ENCODE data around the gene SPATA16. TPM values are rescaled to one million over a fixed set of nuclear protein-coding genes. Genes with fewer than 3 reads are reported as not detected.
"Not testable (repeated sequence)": the region's sequence is repeated elsewhere in the genome, so short reads cannot be mapped to it uniquely, and the experiment has no call there.

The SPATA16 gene
- total RNA-seq, 2 experiments from 2014 or later = not detected

DNA sequence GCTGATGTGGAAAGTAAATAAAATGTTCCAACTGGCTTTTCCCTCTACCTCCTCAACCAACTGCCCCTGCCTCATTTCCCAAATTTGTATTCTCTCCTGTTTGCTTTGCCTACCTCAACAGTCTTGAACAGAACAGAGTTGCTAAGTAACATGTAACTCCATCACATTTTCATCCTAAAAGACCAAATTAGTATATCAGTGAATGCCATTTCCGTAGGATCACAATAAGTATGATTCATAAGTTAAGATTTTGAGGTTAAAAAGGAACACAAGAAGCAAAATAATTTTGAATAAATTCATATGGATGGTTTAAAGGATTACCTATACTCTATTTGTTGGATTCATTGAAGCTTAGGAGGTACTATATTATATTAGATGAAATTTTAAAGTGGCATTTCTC, 235.6 kb downstream of the SPATA16 start:
- ChIA-PET CTCF (no interaction called here), POLR2A (no interaction called here)

DNA sequence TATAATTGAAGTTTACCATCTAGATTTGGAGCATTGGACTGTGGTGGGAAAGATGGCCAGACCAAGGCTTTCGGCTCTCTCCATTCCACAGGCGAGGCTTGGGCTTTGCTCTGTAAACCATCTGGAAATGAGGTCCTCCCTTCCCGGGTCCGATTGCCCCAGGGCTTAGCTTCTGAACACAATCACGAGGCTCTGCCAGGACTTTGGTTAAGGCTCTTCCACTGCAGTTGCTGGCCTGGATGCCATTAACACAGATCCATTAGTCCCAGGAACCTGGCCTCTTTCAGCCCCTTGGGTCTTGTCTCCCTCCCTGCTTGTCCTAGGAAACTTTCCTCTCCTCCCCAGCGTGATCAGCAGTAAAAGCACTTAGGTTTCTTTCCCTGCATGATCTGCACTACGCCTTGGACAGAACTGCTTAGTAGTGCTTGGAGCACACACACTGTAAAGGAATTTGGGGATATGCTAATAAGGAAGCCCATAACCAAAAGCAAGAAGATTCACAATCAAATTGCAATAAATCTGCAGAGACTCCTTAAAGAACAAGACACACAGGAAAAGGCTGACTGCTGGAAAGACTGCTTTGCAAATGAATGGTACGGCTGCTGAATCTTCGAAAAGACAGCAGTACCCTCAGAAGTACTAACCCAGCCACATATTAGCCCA, 236.2 kb downstream of the SPATA16 start:
- ChIA-PET CTCF (no interaction called here), POLR2A (no interaction called here)

DNA sequence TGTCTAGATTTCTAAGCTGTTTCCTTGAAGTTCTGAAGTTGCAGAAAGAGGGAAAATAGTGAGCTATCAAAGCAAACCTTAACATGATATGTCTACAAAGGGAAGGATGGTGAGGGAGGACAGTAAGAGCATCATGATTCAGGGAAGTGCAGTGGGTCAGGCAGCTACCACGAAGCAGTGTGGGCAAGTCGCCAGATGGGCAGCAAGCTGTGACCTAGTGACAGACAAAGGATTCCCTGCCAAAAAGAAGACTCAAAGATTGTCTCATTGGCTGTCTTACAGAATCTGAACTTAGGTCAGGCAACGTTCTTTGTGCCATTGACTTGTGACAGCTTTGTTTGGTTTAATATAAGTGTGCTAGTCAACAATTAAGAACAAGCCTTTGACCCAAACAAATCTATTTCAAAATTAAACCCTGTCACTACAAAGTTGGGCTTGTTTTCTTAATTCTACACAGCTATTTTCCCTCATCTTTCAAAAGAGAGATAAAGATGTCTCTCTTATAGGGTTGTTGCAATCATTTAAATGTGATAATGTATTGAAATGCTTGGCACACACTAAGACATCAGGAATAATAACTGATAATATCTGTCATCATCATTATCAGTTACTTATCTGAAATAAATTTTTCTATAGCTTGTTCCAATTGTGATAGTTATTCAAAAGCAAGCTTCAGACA, 237.3 kb downstream of the SPATA16 start:
- ChIA-PET CTCF (no interaction called here), POLR2A (no interaction called here)

DNA sequence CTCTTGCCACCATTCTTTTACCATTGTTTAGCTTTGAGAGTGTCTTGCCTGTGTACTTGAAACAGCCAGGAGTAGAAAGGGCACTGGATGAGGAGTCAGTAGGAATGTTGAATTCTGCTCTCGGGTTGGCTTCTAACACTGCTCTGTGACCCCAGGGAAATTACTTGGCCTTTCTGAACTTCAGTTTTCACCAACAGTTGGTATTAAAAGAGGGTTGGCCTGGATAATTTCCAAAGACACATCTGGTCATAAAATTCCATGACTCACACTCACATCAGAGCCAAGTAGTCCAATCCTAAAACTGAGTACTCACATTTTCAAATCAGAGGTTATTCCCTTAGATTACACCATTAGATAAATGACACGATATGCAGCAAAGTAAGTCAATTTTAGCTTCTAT, 248.9 kb downstream of the SPATA16 start:
- CTCF ChIA-PET = no interaction called here
- POLR2A ChIA-PET = no interaction called here

DNA sequence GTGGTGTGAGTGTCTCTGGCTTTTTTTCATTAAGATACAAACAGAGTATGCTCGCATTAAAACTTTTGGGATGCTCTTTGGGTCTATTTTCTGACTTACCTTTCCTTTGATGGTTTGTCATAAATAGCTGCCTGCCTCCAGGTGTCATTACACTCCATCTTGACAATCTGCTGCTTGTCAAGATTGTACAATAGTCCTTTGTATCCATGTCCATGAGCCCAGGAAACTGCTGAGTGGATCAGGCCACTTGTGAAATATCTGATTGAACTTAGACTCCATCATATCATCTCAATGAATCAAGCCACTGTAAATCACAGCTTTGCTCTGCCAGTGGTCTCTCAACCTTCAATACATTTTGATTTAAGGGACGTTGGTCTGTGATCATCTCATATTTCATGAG, 255.3 kb downstream of the SPATA16 start:
- ChIA-PET POLR2A (no interaction called here), CTCF (no interaction called here)

DNA sequence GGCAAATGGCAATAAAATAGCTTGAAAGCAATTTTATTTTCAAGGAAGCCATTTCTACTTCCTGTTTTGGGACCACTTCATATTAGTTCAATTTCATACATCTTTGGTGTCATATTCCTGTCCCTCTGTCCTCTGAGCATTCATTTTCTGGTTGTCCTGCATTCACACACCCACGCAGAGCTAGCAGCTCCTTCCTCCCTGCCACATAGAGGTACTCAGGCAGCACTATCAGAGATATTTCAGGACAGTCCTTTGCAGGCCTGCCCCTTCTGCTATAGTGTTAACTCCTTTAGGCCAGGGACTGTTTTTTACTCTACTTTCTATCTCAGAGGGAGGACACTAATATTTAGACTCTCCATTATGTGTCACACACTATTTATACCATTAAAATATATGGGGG, 258.5 kb downstream of the SPATA16 start:
- ChIA-PET CTCF (no interaction called here), POLR2A (no interaction called here)

DNA sequence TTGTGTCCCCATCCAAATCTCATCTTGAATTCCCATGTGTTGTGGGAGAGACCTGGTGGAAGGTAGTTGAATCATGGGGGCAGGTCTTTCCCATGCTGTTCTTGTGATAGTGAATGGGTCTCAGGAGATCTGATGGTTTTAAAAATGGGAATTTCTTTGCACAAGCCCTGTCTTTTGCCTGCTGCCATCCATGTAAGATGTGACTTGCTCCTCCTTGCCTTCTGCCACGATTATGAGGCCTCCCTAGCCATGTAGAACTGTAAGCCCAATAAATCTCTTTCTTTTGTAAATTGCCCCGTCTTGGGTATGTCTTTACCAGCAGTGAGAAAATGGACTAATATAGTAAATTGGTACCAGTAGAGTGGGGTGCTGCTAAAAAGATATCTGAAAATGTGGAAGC, 261.7 kb downstream of the SPATA16 start:
- POLR2A ChIA-PET, CTCF ChIA-PET: not testable (repeated sequence)

DNA sequence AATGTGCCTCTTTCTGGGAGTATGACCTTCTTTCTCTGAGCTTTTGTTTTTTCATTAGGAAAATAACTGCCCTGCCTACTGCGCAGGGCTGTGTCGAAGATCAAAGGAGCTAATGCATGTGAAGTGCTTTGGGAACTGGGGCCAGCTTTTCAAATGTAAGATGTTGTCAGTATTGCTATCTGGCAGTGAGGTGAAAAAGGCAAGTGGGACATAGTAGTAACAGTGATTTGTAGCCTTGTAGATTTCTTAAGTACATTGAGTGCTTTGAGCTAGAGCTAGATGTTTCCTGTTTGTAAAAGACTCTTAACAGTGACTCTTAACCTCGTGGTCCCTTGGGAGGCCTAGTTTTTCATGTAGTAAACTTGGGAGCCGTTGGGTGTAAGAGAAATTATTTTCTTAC, 264.0 kb downstream of the SPATA16 start:
- ChIA-PET CTCF (no interaction called here), POLR2A (no interaction called here)

DNA sequence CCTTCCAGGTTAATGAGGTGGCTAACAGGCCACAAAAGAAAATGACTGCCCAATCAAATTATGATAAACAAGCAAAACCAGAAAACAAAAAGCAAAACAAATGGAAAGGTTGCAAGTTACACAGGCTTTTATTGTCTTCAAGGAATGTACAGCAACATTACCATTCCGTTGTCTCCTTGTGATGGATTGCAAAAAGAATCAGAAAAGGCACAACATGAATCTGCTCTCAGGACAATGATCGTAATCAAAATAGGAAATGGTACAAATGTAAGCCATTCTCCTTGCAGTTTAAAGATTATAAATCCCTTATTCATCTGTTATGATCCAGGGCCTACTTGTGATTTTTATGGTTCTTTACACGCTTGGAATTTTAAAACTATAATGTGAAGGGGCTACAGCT, 264.7 kb downstream of the SPATA16 start:
- CTCF ChIA-PET = no interaction called here
- POLR2A ChIA-PET = no interaction called here

DNA sequence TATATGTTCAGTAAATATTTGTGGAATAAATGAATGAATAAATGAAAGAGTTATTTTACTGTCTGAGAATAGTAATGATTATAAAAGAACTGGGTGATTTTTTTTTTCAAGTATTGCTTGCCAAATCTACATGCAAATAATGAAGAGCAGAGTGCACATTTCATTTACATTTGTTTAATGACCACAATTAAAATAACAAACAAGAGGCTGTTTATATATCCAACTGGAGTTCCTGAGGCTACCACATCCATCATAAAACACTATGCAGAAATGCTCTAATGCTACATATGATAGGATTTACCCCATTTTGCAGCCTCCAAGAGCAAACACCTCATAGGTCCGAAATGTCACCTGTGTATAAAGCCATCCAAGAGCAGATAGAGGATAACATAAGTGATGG, 266.0 kb downstream of the SPATA16 start:
- POLR2A ChIA-PET = no interaction called here
- CTCF ChIA-PET = no interaction called here

DNA sequence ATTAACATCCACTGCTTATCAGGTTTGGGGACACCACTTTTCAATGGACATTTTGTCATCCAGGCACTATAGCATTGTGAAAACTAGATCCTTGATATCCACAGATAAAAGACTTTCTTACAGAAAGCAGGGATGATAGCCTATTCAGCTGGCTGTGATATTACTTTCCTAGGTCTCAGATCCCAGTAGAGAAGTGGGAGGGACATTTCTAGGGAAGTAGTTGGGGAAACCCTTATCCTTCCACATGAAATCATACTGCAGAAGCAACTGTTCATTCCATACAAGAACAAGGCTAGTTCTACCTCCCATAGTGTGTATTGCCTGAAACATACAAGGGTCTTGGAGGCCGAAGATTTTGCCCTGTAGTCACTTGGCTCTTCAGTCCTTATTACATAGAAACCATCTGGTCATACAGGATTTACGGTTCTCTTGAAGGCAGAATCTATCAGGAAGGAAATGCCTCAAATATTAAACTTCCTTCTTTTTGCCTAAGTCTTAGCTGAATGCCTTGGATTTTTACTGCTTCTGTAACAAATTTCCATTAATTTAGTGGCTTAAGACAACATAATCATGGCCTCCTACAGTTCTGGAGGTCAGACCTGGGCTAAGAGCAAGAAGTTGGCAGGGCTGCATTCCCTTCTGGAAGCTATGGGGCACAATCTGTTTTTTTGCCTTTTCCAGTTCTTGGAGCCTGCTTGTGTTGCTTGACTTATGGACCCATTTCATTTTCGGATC, 271.1 kb downstream of the SPATA16 start:
- ChIA-PET CTCF (no interaction called here), POLR2A (no interaction called here)

DNA sequence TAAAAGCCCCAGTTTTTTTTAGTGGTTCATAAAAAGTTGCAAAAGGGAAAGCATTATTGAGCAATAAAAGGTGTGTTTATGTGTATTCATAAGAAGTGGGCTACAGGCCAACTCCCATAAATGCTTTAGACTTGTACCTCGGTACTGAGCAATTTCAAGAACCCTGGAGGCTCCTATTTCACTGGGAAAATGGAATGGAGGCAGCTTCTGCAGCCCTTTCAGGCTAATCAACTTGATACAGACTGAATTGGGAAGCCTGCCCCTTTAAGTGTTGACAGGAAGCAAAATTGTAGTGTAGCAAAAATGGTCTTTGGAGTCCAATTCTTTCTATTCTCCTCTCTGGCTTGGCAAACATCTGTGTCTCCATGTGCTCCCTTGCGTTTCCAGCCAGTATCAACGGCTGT, 271.7 kb downstream of the SPATA16 start:
- CTCF ChIA-PET = no interaction called here
- POLR2A ChIA-PET = no interaction called here

DNA sequence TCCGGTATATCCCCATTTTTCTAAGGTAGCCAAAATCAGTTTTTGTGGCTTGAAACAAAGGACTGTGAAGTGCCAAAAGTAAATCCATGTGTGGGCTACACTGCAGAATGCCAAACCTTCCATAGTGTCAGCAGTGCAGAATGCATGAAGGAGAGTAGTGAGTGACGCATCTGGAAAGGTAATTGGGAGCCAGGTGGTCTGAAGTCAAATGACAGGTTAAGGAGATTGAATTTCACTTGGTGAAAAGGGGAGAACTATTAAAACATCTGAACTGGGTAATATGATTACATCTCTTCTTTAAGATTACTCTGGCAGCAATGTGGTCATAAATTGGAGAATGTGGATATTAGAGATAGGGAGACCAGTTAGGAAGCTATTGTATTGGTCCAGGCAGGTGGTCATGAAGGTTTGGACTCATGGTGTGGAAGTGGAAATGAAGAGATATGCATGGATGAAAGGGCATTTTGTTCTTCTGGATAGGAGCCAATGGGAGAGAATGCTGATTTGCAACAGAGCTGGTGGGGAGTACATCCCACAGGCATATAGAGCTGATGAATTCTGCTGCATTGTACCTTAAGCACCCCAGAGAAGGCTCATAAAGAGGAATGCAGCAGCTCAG, 272.3 kb downstream of the SPATA16 start:
- POLR2A ChIA-PET = no interaction called here
- CTCF ChIA-PET = no interaction called here

DNA sequence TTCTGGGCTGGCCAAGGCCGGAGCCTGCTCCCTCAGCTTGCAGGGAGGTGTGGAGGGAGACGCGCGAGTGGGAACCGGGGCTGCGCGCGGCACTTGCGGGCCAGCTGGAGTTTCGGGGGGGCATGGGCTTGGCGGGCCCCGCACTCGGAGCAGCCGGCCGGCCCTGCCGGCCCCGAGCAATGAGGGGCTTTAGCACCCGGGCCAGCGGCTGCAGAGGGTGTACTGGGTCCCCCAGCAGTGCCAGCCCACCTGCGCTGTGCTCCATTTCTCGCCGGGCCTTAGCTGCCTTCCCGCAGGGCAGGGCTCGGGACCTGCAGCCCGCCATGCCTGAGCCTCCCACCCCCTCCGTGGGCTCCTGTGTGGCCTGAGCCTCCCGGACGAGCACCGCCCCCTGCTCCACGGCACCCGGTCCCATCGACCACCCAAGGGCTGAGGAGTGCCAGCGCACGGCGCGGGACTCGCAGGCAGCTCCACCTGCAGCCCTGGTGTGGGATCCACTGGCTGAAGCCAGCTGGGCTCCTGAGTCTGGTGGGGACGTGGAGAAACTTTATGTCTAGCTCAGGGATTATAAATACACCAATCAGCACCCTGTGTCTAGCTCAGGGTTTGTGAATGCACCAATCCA, 274.2 kb downstream of the SPATA16 start:
- POLR2A ChIA-PET, CTCF ChIA-PET: not testable (repeated sequence)

DNA sequence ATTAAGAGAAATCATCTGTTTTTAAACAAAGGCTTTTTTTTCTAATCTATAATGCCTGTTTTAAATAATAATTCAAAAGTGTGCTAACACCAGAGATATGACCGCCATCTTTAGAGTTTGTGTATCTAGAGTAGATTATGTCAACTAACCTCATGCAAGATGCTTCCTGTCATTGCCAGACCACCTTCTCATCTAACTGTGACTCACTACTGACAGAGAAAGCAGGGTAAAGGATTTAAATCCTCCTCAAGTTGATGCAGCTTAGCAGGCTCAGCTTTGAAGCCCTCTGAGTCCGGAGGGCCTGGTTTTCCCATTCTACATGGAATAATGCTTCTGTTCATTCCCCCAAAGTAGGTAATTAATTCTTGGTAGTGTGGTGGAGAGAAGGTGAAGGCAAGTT, 282.0 kb downstream of the SPATA16 start:
- POLR2A ChIA-PET = no interaction called here
- CTCF ChIA-PET = no interaction called here

DNA sequence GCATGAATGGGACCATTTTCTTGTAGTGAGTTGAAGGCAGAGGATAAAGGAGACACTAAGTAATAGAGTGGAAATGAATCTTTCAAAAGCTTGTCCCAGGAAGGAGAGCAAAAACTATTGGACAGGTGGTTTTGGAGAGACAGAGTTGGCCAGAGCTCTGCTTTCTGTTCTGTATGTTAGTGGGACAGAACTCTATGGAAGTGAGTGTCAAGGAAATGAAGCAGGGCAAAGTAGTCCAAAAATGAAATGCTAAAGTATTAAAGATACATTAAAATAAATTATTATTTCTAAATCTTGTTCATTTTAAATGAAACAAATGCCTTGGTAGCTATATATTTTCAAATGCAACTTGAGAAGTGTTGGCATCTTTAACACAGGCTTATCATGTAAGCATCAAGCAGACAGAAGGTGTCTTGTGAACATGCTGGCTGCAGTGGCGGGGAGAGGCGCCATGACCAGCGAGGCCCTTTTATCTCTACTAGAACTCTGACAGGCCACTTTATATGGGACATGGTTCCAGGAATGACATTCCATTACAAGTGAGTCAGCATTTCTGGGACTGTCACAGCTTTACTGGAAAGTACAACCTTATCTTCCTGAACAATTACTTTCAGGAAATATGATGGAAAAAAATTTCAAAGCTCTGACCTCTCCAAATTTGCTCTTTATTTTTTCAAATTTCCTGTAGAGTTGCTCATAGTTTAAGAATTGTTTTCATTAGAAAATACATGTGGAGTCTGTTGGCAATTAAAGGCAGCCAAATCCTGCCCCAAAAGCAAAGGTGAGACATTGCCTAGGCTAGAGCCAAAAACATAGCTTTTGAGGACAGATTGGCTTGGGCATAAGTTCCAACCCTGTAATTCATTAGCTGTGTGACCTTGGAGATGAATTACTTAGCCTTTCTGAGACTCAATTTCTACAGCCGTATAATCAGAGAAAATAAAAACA, 284.0 kb downstream of the SPATA16 start:
- POLR2A ChIA-PET = no interaction called here
- CTCF ChIA-PET = no interaction called here

DNA sequence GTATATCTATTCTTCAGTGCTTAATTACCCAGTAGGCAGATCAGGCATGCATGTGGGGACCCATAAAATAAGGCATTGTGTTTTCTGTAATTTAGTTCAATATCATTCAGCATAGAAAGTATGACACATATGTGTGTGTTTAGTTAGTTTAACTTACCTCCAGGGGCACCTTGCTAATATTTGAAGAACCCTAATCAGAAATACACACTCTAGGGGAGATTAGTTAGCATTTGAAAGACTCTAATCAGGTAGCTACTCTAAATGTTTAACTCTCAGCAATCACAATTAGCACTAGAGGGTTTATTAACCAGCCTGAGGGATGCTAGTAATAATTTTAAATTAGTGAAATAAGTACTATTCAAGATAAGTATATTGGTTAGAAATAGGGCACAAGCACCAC, 286.0 kb downstream of the SPATA16 start:
- ChIA-PET POLR2A (no interaction called here), CTCF (no interaction called here)

DNA sequence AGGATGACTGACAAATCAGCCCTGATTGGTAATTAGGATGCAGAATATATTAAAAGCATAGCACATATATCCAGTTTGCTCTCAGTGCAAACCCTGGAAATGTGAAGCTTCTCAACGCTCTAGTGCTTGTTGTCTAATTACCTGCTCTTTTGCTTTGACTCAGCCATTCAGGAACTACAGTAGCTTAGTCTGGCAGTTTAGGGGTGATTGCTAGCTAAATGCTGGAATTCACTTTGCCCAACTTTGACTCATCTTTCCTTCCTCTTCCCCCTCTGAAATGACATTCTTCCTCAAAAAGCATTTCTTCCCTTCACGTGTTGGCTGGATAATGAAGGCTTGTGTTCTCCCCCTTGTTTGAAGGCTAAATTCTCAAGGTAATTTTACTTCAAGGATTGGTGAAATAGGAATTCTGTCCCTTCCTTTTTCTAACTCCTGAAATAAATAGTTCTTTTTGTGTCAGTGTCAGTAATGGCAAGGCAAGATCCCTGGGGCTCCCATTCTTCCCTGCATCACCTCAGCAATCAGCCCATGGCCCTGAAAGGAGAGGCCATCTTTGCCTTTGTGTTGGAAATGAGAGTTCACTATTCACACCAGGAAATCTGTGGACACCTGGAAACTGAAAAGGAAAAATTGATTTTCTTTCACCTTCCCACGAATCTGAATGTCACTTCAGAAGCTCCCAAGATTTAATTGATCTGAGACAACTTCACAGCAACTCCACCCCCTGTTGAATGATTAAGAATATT, 286.9 kb downstream of the SPATA16 start:
- CTCF ChIA-PET = no interaction called here
- POLR2A ChIA-PET = no interaction called here

DNA sequence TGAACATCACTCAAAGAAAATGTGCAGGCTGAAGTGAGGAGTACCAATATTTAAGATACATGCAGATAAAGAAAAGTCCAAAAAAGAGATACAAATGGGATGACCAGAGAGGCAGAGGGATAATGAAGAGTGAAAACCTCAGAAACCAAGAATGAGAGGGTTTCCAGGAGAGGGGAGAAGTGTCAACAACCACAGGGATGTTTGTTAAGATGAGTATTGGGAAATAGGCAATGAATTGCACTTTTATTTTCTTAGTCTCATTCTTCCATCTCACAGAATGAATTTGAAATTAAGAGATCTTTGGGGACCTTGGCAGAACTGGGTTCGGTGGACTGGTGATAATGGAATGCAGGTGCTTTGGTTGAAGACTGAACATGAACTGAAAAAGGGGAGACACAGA, 288.0 kb downstream of the SPATA16 start:
- ChIA-PET POLR2A (no interaction called here), CTCF (no interaction called here)

Measured in activated CD8-positive, alpha-beta memory T cell treated with anti-CD3 and anti-CD28 coated beads for 36 hours (primary cell).